H9 (cell line): ENCODE results near the gene ZNF892. TPM values are rescaled to one million over a fixed set of nuclear protein-coding genes. Genes with fewer than 3 reads are reported as not detected.

Source experiments
- DNase-seq: peaks from one replicate; pipeline ENCODE4 v3.0.0-alpha.2; 2017
- H2AFZ ChIP-seq: one replicate; pipeline ENCODE4 v1.6.1; 2013; ENCODE audit warnings: mild to moderate bottlenecking, low read length, control low read depth, moderate library complexity
- H2AK5ac ChIP-seq: 2 replicates; pipeline ENCODE4 v1.6.1; 2013; ENCODE audit warnings: low read length, control low read depth, mixed read lengths; ENCODE audit not compliant: insufficient read length
- H2BK120ac ChIP-seq: one replicate; pipeline ENCODE4 v1.6.1; 2013; ENCODE audit warnings: low read depth, mild to moderate bottlenecking, low read length, control low read depth, inconsistent platforms; ENCODE audit not compliant: poor library complexity, severe bottlenecking
- H2BK12ac ChIP-seq: 2 replicates; pipeline ENCODE4 v1.6.1; 2013; ENCODE audit warnings: low read length, control low read depth, mixed read lengths, low read depth; ENCODE audit not compliant: insufficient read length
- H2BK15ac ChIP-seq: 2 replicates; pipeline ENCODE4 v1.6.1; 2013; ENCODE audit warnings: low read depth, low read length, control low read depth
- H2BK20ac ChIP-seq: one replicate; pipeline ENCODE4 v1.6.1; 2013; ENCODE audit warnings: low read depth, mild to moderate bottlenecking, low read length, control low read depth, inconsistent platforms; ENCODE audit not compliant: poor library complexity, severe bottlenecking
- H2BK5ac ChIP-seq: 2 replicates; pipeline ENCODE4 v1.6.1; 2013; ENCODE audit warnings: low read length, control low read depth, mixed read lengths; ENCODE audit not compliant: insufficient read length
- H3K14ac ChIP-seq: 2 replicates; pipeline ENCODE4 v1.6.1; 2013; ENCODE audit warnings: low read length, control low read depth; ENCODE audit not compliant: insufficient read depth
- H3K18ac ChIP-seq: 2 replicates; pipeline ENCODE4 v1.6.1; 2013; ENCODE audit warnings: low read depth, mild to moderate bottlenecking, mixed read lengths, low read length, control low read depth; ENCODE audit not compliant: insufficient read length
- H3K23ac ChIP-seq: 2 replicates; pipeline ENCODE4 v1.6.1; 2013; ENCODE audit warnings: low read length, control low read depth, mixed read lengths, low read depth; ENCODE audit not compliant: insufficient read length
- H3K23me2 ChIP-seq: 2 replicates; pipeline ENCODE4 v1.6.1; 2013; ENCODE audit warnings: low read depth, mild to moderate bottlenecking, mixed read lengths, low read length, control low read depth; ENCODE audit not compliant: insufficient read length, poor library complexity, severe bottlenecking
- H3K27ac ChIP-seq: 2 replicates; pipeline ENCODE4 v1.5.1; 2013; ENCODE audit warnings: low read length, control low read depth, mixed read lengths, low read depth; ENCODE audit not compliant: insufficient read length
- H3K27me3 ChIP-seq: 2 replicates; pipeline ENCODE4 v1.6.1; 2013; ENCODE audit warnings: low read length, control low read depth, inconsistent platforms; ENCODE audit not compliant: insufficient read depth
- H3K4ac ChIP-seq: 2 replicates; pipeline ENCODE4 v1.6.1; 2013; ENCODE audit warnings: low read depth, mild to moderate bottlenecking, control low read depth, inconsistent platforms, low read length, moderate library complexity
- H3K4me1 ChIP-seq: 2 replicates; pipeline ENCODE4 v1.6.1; 2013; ENCODE audit warnings: low read length, control low read depth, inconsistent platforms; ENCODE audit not compliant: insufficient read depth
- H3K4me2 ChIP-seq: 2 replicates; pipeline ENCODE4 v1.6.1; 2013; ENCODE audit warnings: low read length, control low read depth, mixed read lengths; ENCODE audit not compliant: insufficient read length, insufficient read depth
- H3K56ac ChIP-seq: 2 replicates; pipeline ENCODE4 v1.6.1; 2013; ENCODE audit warnings: low read depth, mild to moderate bottlenecking, mixed read lengths, low read length, control low read depth; ENCODE audit not compliant: insufficient read length
- H3K79me1 ChIP-seq: 2 replicates; pipeline ENCODE4 v1.6.1; 2013; ENCODE audit warnings: low read depth, mild to moderate bottlenecking, moderate library complexity, low read length, control low read depth, inconsistent platforms; ENCODE audit not compliant: insufficient read depth, poor library complexity, severe bottlenecking
- H3K79me2 ChIP-seq: 2 replicates; pipeline ENCODE4 v1.6.1; 2013; ENCODE audit warnings: low read length, control low read depth, inconsistent platforms; ENCODE audit not compliant: insufficient read depth
- H3K9ac ChIP-seq: 2 replicates; pipeline ENCODE4 v1.6.1; 2013; ENCODE audit warnings: low read length, control low read depth, mixed read lengths; ENCODE audit not compliant: insufficient read length; ENCODE audit errors: extremely low read depth
- H3K9me3 ChIP-seq: one replicate; pipeline ENCODE4 v1.6.1; 2013; ENCODE audit warnings: low read depth, low read length, inconsistent platforms; ENCODE audit not compliant: control insufficient read depth
- H3T11ph ChIP-seq: one replicate; pipeline ENCODE4 v1.6.1; 2013; ENCODE audit warnings: mild to moderate bottlenecking, low read length, control low read depth, inconsistent platforms
- H4K20me1 ChIP-seq: one replicate; pipeline ENCODE4 v1.6.1; 2013; ENCODE audit not compliant: control insufficient read depth, insufficient read length, insufficient read depth
- H4K5ac ChIP-seq: 2 replicates; pipeline ENCODE4 v1.6.1; 2013; ENCODE audit warnings: low read depth, mild to moderate bottlenecking, mixed read lengths, low read length, control low read depth; ENCODE audit not compliant: insufficient read length
- H4K8ac ChIP-seq: replicated peaks from 2 replicates; pipeline ENCODE4 v1.6.1; 2013; ENCODE audit warnings: low read length, control low read depth, mixed read lengths, low read depth; ENCODE audit not compliant: insufficient read length
- H4K91ac ChIP-seq: 2 replicates; pipeline ENCODE4 v1.6.1; 2013; ENCODE audit warnings: low read depth, mild to moderate bottlenecking, moderate library complexity, mixed read lengths, low read length, control low read depth; ENCODE audit not compliant: insufficient read length
- H3K27ac Mint-ChIP-seq, 3 experiments: 2 replicates in 2 of 3; 3 replicates in 1 of 3; pipeline ENCODE4 v1.8.0; 2020 to 2021; ENCODE audit warnings: mixed read lengths in 3 of 3, mild to moderate bottlenecking in 1 of 3, moderate library complexity in 1 of 3
- H3K27me3 Mint-ChIP-seq: 2 replicates; pipeline ENCODE4 v1.8.0; 2021; ENCODE audit warnings: low read depth, mild to moderate bottlenecking, moderate library complexity, mixed read lengths
- H3K36me3 Mint-ChIP-seq, 3 experiments: 2 replicates in 2 of 3; 3 replicates in 1 of 3; pipeline ENCODE4 v1.8.0; 2020 to 2021; ENCODE audit warnings: low read depth in 3 of 3, mixed read lengths in 3 of 3; ENCODE audit not compliant: insufficient read depth in 1 of 3
- H3K4me1 Mint-ChIP-seq, 2 experiments: 2 replicates each; pipeline ENCODE4 v1.8.0; 2020; ENCODE audit warnings: mixed read lengths in 2 of 2
- H3K4me3 Mint-ChIP-seq, 2 experiments: 2 replicates in 1 of 2; 3 replicates in 1 of 2; pipeline ENCODE4 v1.8.0; 2020 to 2021; ENCODE audit warnings: mild to moderate bottlenecking in 2 of 2, mixed read lengths in 2 of 2, moderate library complexity in 1 of 2
- H3K9me3 Mint-ChIP-seq, 2 experiments: 2 replicates in 1 of 2; 3 replicates in 1 of 2; pipeline ENCODE4 v1.8.0; 2020; ENCODE audit warnings: mild to moderate bottlenecking in 2 of 2, mixed read lengths in 2 of 2, moderate library complexity in 1 of 2
- WGBS: extraction: QIAGEN DNeasy Blood & Tissue Kit; methylation state at CpG from one replicate; pipeline ENCODE4 v1.1.7; 2013; ENCODE audit warnings: missing lambda C conversion rate, low lambda C conversion rate, mixed read lengths; ENCODE audit not compliant: insufficient read length; ENCODE audit errors: extremely low coverage; 5-methylcytosine and 5-hydroxymethylcytosine counted together
- total RNA-seq: library from RNA; stranded (reverse); gene quantifications from 2 replicates; pipeline ENCODE4 v1.2.1, GENCODE V29; 2021
- TF ChIP-seq, protein P1 (sequence below): fragments of 200-600 bp; sonication (generic); conservative IDR thresholded peaks from 3 replicates; pipeline ENCODE4 v1.8.0; 2021; ENCODE audit warnings: antibody characterized with exemption, mild to moderate bottlenecking

The ZNF892 gene
- total RNA-seq, 1 experiment from 2014 or later: 13.2 TPM

DNA sequence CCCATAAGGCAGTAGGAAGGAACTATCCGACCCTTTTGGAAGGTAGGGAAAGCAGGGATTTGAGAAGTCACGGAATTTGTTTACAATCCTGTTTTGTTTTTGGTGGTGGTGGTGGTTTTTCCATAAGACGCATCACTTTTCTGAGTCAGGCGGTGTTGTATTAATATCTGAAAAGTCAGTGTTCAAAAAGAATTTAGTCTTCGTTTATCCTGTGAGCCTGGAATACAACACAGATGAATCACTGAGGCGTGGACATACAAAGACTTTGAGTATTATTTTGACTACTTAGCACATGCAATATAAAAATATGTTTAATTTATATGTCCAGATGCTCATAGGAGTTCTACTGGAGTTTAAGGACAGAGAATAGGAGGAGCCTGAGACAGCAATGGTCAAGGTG lies 785 bp downstream of the ZNF892 start:
- WGBS: no CpG with 5 or more reads among the region's 6 CpGs
- no peak overlapping the region for H2AFZ ChIP-seq

More for the DNA sequence above, 785 bp downstream of the ZNF892 start:
- TF ChIP-seq, protein P1, sequence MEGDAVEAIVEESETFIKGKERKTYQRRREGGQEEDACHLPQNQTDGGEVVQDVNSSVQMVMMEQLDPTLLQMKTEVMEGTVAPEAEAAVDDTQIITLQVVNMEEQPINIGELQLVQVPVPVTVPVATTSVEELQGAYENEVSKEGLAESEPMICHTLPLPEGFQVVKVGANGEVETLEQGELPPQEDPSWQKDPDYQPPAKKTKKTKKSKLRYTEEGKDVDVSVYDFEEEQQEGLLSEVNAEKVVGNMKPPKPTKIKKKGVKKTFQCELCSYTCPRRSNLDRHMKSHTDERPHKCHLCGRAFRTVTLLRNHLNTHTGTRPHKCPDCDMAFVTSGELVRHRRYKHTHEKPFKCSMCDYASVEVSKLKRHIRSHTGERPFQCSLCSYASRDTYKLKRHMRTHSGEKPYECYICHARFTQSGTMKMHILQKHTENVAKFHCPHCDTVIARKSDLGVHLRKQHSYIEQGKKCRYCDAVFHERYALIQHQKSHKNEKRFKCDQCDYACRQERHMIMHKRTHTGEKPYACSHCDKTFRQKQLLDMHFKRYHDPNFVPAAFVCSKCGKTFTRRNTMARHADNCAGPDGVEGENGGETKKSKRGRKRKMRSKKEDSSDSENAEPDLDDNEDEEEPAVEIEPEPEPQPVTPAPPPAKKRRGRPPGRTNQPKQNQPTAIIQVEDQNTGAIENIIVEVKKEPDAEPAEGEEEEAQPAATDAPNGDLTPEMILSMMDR: no peak
- Histone ChIP-seq H4K91ac (no peak overlapping the region), H3K4me1 (no peaks in the 10 kb centered on the region), H3K18ac (no peak overlapping the region), H3T11ph (no peak overlapping the region), H2BK12ac (no peak overlapping the region), H4K5ac (no peak overlapping the region), H2BK5ac (no peak overlapping the region), H3K14ac (no peak overlapping the region; the same call in 1 of the 2 replicates), H3K79me2 (no peaks in the 10 kb centered on the region), H3K27me3 (peaks cover 8% of the 10 kb centered on the region), H3K4ac (no peak overlapping the region), H2BK120ac (no peak overlapping the region), H2BK15ac (no peak overlapping the region), H3K23ac (no peak overlapping the region), H4K8ac (no peak overlapping the region), H3K23me2 (peaks cover 3% of the 10 kb centered on the region), H3K9me3 (peaks cover 30% of the 10 kb centered on the region), H4K20me1 (no peaks in the 10 kb centered on the region), H3K27ac (no peak overlapping the region), H3K56ac (no peak overlapping the region), H3K9ac (peak overlapping the region; percentile 44), H3K4me2 (peak overlapping the region; percentile 47), H2AK5ac (no peak overlapping the region), H3K79me1 (no peaks in the 10 kb centered on the region), H2BK20ac (no peak overlapping the region)
- Mint-ChIP-seq H3K36me3 (peaks cover 42 to 50% (median 43%) of the 10 kb centered on the region in 3 experiments), H3K9me3 (peaks cover 40 to 41% of the 10 kb centered on the region in 2 experiments), H3K27ac (peak overlapping the region in 1 of 3 experiments; percentile 88; a peak in 1 of 7 replicates), H3K27me3 (peaks cover 21% of the 10 kb centered on the region), H3K4me1 (peaks cover 21 to 25% of the 10 kb centered on the region in 2 experiments), H3K4me3 (peak overlapping the region; percentile 86 to 92)
- no peak for DNase-seq
